C1 segment of cervical spinal cord (tissue), 14 donors: Measurements from ENCODE around the gene CR2.
"Not testable (repeated sequence)": the region's sequence is repeated elsewhere in the genome, so short reads cannot be mapped to it uniquely, and the experiment has no call there.

Experiments
- DNase-seq, 14 donors: peaks; one replicate each; lab custom pipeline; 2025; lab: John Stamatoyannopoulos, UW

The CR2 gene

DNA sequence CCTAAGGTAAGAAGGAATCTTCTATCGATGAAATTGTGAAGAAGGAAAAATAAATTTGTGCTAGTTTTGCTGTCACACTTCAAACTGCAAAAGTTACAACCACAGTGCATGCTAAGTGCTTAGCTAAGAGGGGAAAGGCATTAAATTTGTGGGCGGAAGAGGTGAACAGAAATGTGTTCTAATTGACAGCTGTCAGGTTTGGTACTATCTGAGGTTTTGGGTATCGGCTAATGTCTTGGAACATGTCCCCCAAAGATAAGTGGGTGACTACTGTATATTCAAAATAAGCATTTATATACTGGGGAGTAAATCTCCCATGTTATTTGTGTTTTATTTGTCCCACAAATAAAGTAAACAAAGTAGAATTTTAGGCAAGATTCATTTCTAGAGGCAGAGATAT is 49.8 kb downstream of the CR2 start:
- DNase-seq: no peak

DNA sequence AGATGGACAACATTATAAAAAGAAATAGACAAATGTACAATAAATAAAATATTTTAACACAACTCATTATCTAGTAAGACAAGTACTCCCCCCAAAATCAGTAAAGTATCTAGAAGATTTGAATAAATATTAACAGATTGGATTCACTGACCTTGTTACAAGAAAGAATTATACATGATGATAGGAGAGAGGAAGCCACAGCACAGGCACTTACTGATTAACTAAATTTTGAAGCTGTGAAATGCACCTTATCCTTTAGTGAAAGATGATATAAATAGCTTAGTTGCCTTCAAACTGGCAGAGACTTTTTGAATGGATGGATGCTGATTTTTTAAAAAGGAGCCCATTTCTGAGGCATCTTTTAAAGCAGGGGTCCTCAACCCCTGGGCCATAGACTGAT is 50.3 kb downstream of the CR2 start:
- DNase-seq: no peak

DNA sequence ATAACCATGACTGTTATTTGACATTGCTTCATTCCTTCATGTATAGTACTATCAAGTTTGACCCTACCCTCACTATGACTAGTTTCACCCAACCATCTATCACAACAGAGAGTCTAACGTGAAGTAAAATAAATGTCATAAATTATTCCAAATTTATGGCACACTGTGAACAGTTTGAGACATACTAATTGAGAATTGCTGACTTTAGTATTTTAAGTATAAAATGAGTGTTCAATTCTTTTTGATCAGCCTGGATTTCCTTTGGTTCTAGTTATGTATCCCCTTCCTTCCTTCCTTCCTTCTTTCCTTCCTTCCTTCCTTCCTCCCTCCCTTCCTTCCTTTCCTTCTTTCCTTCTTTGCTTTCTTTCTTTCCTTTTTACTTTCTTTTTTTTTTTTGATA is 56.3 kb downstream of the CR2 start:
- no peak for DNase-seq

DNA sequence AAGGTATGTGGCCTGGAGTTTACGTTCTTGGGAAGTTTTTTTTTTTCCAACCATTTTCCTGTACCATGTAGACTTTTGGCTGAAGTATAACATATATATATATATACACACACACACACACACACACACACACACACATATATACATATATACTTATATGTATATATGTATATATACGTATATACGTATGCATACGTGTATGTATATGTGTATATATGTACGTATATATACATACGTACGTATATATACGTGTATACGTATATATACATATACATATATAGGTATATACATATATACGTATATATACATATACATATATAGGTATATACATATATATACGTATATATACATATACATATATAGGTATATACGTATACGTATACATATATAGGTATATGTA is 60.8 kb downstream of the CR2 start:
- no peak for DNase-seq

DNA sequence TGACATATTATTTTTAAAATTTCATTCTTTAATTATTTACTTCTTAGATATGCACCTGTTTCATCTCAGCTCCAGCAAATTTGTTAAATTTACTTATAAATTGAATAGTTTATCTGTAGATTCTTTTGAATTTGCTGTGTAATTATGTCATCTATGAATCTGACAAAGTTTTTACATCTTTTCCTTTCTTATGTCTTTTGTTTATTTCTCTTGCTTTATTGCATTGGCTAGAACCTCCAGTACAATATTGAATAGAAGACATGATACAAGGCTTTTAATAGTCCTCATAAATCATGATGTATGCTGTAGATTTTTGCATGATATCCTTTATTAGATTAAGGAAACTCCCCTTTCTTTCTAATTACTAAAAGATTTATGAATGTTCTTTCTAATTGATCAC is 62.6 kb downstream of the CR2 start:
- DNase-seq: no peak

DNA sequence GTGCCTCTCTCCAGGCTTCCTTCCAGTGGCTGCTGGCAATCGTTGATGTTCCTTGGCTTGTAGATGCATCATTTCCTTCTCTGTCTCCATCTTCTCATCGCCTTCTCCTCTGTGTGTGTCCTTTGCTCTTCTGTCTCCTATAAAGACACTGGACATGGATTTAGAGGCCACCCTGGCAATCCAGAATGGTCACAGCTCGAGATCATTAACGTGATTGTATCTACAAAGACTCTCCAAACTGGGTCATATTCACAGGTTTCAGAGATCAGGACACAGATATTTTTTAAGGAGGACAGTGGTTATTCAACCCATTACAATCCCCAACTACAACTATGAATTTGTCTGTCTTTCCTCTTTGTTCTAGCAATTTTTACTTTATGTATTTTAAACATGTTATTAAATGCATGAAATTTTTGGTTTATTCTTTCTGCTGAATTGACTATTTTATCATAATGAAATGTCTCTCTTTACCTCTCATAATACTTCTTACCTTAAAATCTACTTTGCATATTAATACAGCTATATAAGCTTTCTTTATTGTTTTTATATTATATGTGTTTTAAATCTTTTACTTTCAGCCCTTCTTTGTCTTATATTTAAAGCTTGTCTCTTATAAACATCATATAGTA is 64.6 kb downstream of the CR2 start:
- no peak for DNase-seq

DNA sequence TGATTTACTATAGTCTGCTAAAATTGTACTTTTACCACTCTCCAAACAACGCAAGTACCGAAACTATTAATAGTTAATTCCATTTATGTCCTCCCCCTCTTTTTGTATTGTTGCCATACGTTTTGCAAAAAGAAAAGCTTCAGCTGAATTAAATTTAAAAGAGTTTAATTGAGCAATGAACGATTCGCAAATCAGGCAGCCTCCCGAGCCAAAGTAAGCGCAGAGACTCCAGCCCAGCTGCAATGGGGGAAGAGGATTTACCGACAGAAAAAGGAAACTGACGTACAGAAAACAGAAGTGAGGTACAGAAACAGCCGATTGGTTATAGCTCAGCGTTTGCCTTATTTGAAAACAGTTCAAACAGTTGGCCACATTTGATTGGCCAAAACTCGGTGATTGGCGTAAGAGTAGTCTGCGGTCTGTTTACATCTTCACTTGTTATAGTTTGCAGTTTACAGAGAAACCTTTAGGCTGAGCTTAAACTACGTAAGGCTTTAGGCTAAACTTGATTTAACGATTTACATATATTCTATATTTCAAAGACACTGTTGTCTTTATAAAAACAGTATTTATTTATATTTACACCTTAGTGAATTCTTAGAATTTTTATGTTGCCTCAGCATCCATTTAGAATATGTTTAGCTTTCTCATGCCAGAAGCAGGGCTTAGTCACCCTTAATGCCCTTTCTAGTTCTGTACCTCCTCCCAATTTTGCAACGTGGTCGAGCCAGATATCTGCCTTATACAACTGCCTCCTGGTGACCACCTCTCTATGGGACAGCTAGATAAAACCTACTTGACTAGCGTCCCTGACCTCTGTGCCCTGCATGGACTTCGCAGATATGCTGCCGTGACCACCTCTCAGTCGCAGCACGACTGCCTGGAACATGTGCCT is 65.6 kb downstream of the CR2 start:
- no peak for DNase-seq

DNA sequence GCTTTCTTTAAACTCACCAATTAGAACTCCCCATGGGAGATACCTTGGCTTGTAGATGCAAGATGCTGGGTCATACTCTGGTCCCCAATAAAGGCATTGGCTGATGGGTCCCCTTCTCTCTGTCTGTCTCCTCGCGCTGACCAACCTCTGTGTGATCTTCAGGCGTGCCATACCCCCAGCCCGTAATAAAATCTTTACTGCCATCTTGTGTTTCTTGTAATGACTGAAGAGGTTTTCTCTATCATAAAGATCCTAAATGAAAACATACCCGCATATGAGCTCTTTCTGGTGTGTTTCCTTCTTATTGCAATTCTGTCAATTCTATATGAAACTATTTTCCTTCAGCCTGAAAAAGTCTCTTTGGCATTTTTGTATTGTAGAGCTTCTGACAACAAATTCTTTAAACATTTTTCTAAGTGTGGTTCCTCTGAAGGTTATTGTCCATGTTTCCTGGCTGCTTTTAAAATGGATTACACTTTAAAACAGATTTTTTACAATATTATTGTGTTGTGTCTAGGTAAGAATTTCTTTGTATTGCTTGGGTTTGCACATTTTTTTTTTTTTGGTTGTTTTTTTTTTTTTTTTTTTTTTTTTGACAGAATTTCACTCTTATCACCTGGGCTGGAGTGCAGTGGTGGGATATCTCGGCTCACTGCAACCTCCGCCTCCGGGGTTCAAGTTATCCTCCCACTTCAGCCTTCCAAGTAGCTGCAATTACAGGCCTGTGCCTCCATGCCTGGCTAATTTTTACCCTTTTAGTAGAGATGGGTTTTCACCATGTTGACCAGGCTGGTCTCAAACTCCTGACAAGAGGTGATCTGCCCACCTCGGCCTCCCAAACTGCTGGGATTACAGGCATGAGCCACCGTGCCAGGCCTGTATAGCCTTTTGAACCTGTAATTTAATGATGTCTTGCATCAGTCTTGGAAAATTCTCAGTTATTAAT is 66.5 kb downstream of the CR2 start:
- DNase-seq: not testable (repeated sequence)

DNA sequence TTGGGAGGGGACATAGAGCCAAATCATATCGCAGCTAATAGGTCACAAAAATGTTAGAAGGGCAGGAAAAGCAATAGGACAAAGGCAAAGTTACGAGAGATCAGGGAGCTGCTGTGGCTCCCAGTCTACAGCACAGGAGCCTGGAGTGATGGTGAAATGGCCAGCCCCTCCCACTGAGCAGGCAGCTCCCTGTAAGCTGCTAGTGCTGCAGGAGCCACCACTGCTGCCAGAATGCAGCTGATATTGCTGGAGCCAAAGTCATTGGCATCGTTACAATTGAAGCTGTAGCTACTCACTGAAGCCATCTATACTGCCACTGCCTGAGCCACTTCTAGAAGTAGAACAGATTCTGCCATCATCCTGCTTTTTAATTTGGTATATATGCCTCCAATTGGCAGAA is 71.1 kb downstream of the CR2 start:
- DNase-seq: not testable (repeated sequence)

DNA sequence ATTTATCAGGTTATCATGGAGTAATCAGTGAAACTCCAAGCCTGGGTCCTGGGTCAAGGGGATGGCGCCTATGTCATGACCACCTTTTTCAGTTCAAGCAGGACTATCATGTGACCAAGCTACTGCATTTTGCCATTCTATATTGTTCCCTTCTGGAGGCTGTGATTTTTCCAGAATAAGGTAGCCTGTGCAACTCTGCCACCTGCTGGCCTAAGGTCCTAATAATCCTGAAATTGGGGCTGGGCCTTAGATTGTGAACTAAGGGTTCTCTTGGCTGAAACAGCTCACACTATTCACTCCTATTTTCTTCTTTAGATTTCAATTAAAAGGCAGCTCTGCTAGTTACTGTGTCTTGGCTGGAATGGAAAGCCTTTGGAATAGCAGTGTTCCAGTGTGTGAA is 74.3 kb downstream of the CR2 start:
- not testable (repeated sequence) for DNase-seq

DNA sequence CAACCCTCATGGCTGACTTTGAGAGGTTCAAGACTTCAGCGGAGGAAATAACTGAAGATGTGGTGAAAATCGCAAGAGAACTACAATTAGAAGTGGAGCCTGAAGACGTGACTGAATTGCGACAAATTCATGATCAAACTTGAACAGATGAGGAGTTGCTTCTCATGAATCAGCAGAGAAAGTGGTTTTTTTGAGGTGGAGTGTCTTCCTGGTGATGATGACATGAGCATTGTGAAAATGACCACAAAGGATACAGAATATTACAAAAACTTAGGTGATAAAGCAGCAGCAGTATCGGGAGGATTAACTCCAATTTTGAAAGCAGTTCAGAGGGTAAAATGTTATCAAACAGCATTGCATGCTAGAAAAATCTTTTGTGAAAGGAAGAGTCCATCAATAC is 82.1 kb downstream of the CR2 start:
- not testable (repeated sequence) for DNase-seq
